Kidney tubule cell (primary cell): Measurements from ENCODE around the gene AUTS2.

Experiments used
- DNase-seq: peaks from one replicate; pipeline ENCODE4 v3.0.0-alpha.2; 2018; ENCODE audit warnings: low spot score

The AUTS2 gene

GRCh38 chr7:70132852-70133690 lies 534.8 kb downstream of the AUTS2 start:
- DNase-seq: no peak

- DNase-seq: no peak
Observed at GRCh38 chr7:70134029-70134770, 535.9 kb downstream of the AUTS2 start.

- no peak for DNase-seq
Observed at GRCh38 chr7:70135656-70136055, 537.4 kb downstream of the AUTS2 start.

GRCh38 chr7:70137126-70137525 lies 538.9 kb downstream of the AUTS2 start:
- no peak for DNase-seq

GRCh38 chr7:70142247-70142932 lies 544.1 kb downstream of the AUTS2 start:
- DNase-seq: no peak

GRCh38 chr7:70143075-70144044 lies 545.1 kb downstream of the AUTS2 start:
- DNase-seq: no peak

- DNase-seq: no peak
Observed at GRCh38 chr7:70148997-70149396, 550.7 kb downstream of the AUTS2 start.

GRCh38 chr7:70152313-70152712 lies 554.0 kb downstream of the AUTS2 start:
- DNase-seq: no peak

GRCh38 chr7:70153933-70154332 lies 555.7 kb downstream of the AUTS2 start:
- no peak for DNase-seq

GRCh38 chr7:70154521-70155180 lies 556.4 kb downstream of the AUTS2 start:
- no peak for DNase-seq

GRCh38 chr7:70156057-70156456 lies 557.8 kb downstream of the AUTS2 start:
- no peak for DNase-seq

GRCh38 chr7:70159121-70159520 lies 560.8 kb downstream of the AUTS2 start:
- DNase-seq: no peak

GRCh38 chr7:70165477-70166170 lies 567.3 kb downstream of the AUTS2 start:
- no peak for DNase-seq

- no peak for DNase-seq
Observed at GRCh38 chr7:70171369-70171920, 573.2 kb downstream of the AUTS2 start.

- peak; percentile 41 for DNase-seq
Observed at GRCh38 chr7:70177166-70177565, 578.9 kb downstream of the AUTS2 start.

GRCh38 chr7:70178211-70178610 lies 579.9 kb downstream of the AUTS2 start:
- DNase-seq: no peak

GRCh38 chr7:70178787-70179186 lies 580.5 kb downstream of the AUTS2 start:
- DNase-seq: peak; percentile 81

- no peak for DNase-seq
Observed at GRCh38 chr7:70182521-70182920, 584.2 kb downstream of the AUTS2 start.

- DNase-seq: no peak
Observed at GRCh38 chr7:70183278-70183677, 585.0 kb downstream of the AUTS2 start.
